NCI-H510A (cell line): ENCODE measurements around the gene C5AR2.
"Not testable (repeated sequence)": the region's sequence is repeated elsewhere in the genome, so short reads cannot be mapped to it uniquely, and the experiment has no call there.

ENCODE experiments used
- DNase-seq: peaks from one replicate; lab custom pipeline; 2025; lab: John Stamatoyannopoulos, UW

Gene C5AR2

GRCh38 chr19:47387623-47388022, 55.6 kb downstream of the C5AR2 start:
- not testable (repeated sequence) for DNase-seq

DNA sequence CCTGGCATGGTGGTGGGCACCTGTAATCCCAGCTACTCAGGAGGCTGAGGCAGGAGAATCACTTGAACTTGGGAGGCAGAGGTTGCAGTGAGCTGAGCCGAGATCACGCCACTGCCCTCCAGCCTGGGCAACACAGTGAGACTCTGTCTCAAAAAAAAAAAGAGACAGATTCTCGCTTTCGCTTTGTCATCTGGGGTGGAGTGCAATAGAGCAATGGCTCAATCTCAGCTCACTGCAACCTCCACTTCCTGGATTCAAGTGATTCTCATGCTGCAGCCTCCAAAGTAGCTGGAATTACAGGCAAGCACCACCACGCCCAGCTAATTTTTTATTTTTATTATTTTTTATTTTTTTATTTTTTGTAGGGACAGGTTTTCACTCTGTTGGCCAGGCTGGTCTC, 56.7 kb downstream of the C5AR2 start:
- not testable (repeated sequence) for DNase-seq

- no peak for DNase-seq
Measured at GRCh38 chr19:47389150-47389556, 57.2 kb downstream of the C5AR2 start.

DNA sequence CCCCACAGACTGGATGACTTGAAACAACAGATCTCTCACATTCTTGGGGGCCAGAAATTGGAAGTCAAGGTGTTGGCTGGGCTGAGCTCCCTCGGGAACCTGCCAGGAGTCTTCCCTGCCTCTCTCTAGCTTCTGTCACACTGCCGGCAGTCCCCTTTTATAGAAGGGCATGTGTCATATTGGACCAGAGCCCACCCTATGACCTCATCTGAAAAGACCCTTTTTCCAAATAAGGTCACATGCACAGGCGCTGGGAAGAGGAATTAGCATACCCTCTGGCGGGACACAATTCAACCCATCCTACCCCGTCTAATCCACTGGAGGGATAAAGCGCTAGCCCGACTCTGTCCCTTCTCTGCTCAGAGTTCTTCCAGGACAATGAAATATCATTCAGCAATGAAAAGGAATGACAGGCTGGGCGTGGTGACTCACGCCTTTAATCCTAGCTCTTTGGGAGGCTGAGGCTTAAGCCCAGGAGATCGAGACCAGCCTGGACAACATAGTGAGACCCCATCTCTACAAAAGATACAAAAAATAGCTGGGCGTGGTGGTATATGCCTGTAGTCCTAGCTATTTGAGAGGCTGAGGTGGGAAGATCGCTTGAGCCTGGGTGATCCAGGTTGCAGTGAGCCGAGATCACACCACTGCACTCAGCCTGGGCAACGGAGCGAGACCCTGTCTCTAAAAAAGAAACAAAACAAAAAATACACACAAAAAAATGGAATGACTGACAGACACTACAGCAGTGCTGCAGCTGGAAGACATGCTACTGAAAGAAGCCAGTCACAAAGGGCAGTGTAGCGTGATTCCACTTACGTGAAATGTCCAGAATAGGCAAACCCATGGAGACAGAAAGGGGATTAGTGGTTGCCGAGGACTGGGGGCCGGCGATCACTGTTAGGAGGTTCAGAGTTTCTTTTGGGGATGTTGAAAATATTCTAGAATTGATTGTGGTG, 58.8 kb downstream of the C5AR2 start:
- no peak for DNase-seq

DNA sequence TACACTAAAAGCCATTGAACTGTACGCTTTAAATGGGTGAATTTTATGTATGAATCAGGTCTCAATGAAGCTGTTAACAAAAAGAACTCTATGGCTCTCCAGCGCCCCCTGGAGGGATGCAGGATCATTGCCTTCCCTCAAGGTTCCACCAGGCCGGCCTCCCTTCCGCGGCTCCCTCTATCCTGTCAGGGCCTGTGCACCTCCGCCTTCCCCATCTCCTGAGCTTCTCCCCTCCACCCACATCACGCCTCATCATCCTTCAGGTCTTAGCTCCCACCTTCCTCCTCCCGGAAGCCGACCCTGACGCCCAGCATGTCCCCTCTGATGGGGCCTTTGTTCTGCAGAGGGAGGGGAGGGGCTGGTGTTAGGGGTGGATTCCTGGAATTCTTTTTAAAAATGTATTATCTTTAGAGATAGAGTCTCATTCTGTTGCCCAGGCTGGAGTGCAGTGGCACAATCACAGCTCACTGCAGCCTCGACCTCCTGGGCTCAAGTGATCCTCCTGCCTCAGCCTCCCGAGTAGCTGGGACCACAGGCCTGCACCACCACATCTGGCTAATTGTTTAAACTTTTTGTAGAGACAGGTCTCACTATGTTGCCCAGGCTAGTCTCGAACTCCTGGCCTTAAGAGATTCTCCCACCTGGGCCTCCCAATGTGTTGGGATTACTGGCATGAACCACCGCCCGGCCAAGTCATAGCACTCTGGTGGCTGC, 59.7 kb downstream of the C5AR2 start:
- no peak for DNase-seq
